A673 (cell line): ENCODE results near the gene NIN.
"Not testable (repeated sequence)": the region's sequence is repeated elsewhere in the genome, so short reads cannot be mapped to it uniquely, and the experiment has no call there.

Experiments used
- EZH2 ChIP-seq: fragments of 200-600 bp; sonication (generic); IDR thresholded peaks from 2 replicates; pipeline ENCODE4 v1.6.1; 2017; ENCODE audit warnings: borderline replicate concordance, low read depth, mild to moderate bottlenecking, mixed read lengths, antibody characterized with exemption, low read length; ENCODE audit not compliant: poor library complexity, severe bottlenecking
- TF ChIP-seq, protein P1 (sequence below): fragments of 300-800, 200-600 bp; sonication (generic); conservative IDR thresholded peaks from 2 replicates; pipeline ENCODE4 v1.5.1; 2017; ENCODE audit warnings: low read depth, mild to moderate bottlenecking, antibody characterized with exemption, low read length, moderate library complexity, mixed read lengths

DNA sequence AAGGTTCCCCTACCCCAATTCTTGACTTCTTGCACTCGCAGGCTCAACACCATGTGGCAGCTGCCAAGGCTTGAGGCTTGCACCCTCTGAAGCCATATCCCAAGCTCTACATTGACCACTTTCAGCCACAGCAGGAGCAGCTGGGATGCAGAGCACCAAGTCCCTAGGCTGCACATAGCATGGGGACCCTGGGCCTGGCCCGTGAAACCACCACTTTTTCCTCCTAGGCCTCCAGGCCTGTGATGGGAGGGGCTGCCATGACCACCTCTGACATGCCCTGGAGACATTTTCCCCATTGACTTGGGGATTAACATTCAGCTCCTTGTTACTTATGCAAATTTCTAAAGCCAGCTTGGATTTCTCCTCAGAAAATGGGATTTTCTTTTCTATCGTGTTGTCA is 136.7 kb downstream of the NIN start:
- TF ChIP-seq, protein P1, sequence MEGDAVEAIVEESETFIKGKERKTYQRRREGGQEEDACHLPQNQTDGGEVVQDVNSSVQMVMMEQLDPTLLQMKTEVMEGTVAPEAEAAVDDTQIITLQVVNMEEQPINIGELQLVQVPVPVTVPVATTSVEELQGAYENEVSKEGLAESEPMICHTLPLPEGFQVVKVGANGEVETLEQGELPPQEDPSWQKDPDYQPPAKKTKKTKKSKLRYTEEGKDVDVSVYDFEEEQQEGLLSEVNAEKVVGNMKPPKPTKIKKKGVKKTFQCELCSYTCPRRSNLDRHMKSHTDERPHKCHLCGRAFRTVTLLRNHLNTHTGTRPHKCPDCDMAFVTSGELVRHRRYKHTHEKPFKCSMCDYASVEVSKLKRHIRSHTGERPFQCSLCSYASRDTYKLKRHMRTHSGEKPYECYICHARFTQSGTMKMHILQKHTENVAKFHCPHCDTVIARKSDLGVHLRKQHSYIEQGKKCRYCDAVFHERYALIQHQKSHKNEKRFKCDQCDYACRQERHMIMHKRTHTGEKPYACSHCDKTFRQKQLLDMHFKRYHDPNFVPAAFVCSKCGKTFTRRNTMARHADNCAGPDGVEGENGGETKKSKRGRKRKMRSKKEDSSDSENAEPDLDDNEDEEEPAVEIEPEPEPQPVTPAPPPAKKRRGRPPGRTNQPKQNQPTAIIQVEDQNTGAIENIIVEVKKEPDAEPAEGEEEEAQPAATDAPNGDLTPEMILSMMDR, result not testable (repeated sequence)
- TF ChIP-seq EZH2, result not testable (repeated sequence)
